NT2/D1 (cell line): ENCODE results near the gene CDC42EP3.

Source experiments
- DNase-seq: peaks from one replicate; pipeline ENCODE4 v3.0.0-alpha.2; 2011; ENCODE audit warnings: low read depth, low spot score
- H3K27me3 ChIP-seq: 2 replicates; pipeline ENCODE4 v1.6.0; 2011; ENCODE audit warnings: mild to moderate bottlenecking; ENCODE audit not compliant: insufficient read length, insufficient read depth
- H3K36me3 ChIP-seq: 2 replicates; pipeline ENCODE4 v1.6.1; 2011; ENCODE audit warnings: mild to moderate bottlenecking, low read length, mixed read lengths; ENCODE audit not compliant: insufficient read depth, insufficient read length
- H3K4me1 ChIP-seq: 2 replicates; pipeline ENCODE4 v1.5.1; 2011; ENCODE audit not compliant: insufficient read depth, insufficient read length
- H3K4me3 ChIP-seq: 2 replicates; pipeline ENCODE4 v1.5.1; 2011; ENCODE audit warnings: low read depth; ENCODE audit not compliant: insufficient read length
- H3K9ac ChIP-seq: 2 replicates; pipeline ENCODE4 v1.6.0; 2011; ENCODE audit warnings: low read depth; ENCODE audit not compliant: insufficient read length
- H3K9me3 ChIP-seq: 2 replicates; pipeline ENCODE4 v1.5.1; 2011; ENCODE audit warnings: mild to moderate bottlenecking, low read length; ENCODE audit not compliant: insufficient read depth
- SUZ12 ChIP-seq: IDR thresholded peaks from 2 replicates; pipeline ENCODE4 v1.6.1; 2011; ENCODE audit not compliant: insufficient read length, insufficient read depth; ENCODE audit errors: extremely low read depth
- YY1 ChIP-seq: IDR thresholded peaks from 2 replicates; pipeline ENCODE4 v1.6.1; 2011; ENCODE audit not compliant: insufficient read length, insufficient read depth
- ZNF274 ChIP-seq: IDR thresholded peaks from 2 replicates; pipeline ENCODE4 v1.6.1; 2011; ENCODE audit warnings: mild to moderate bottlenecking, low read depth, low read length

CDC42EP3 gene

GRCh38 chr2:37695336-37695735 lies 23.9 kb upstream of the CDC42EP3 start:
- Histone ChIP-seq H3K27me3 (no peaks in the 10 kb centered on the region), H3K4me3 (no peak overlapping the region), H3K4me1 (no peaks in the 10 kb centered on the region), H3K36me3 (no peaks in the 10 kb centered on the region), H3K9ac (no peak overlapping the region), H3K9me3 (no peaks in the 10 kb centered on the region)
- TF ChIP-seq ZNF274 (no peak), YY1 (no peak), SUZ12 (no peak)
- no peak for DNase-seq

- H3K9me3 ChIP-seq: no peaks in the 10 kb centered on the region
- H3K4me1 ChIP-seq: no peaks in the 10 kb centered on the region
- H3K4me3 ChIP-seq: no peak overlapping the region
- DNase-seq: no peak
- TF ChIP-seq SUZ12: no peak
- TF ChIP-seq YY1: no peak
- TF ChIP-seq ZNF274: no peak
- H3K9ac ChIP-seq: no peak overlapping the region
- H3K27me3 ChIP-seq: no peaks in the 10 kb centered on the region
- no peaks in the 10 kb centered on the region for H3K36me3 ChIP-seq
These were observed 21.3 kb upstream of the CDC42EP3 start for GRCh38 chr2:37692711-37693110.

GRCh38 chr2:37689751-37690150 lies 18.3 kb upstream of the CDC42EP3 start:
- no peak overlapping the region for H3K9ac ChIP-seq
- H3K4me1 ChIP-seq: no peaks in the 10 kb centered on the region
- no peak for DNase-seq
- no peaks in the 10 kb centered on the region for H3K9me3 ChIP-seq
- no peaks in the 10 kb centered on the region for H3K27me3 ChIP-seq
- H3K36me3 ChIP-seq: no peaks in the 10 kb centered on the region
- TF ChIP-seq YY1 (no peak), ZNF274 (no peak), SUZ12 (no peak)
- no peak overlapping the region for H3K4me3 ChIP-seq

- no peak for TF ChIP-seq ZNF274
- TF ChIP-seq SUZ12: no peak
- no peak for TF ChIP-seq YY1
- Histone ChIP-seq H3K4me3 (no peak overlapping the region), H3K4me1 (no peaks in the 10 kb centered on the region), H3K36me3 (no peaks in the 10 kb centered on the region), H3K9ac (no peak overlapping the region), H3K9me3 (no peaks in the 10 kb centered on the region), H3K27me3 (no peaks in the 10 kb centered on the region)
- DNase-seq: no peak
These were observed 17.5 kb upstream of the CDC42EP3 start for GRCh38 chr2:37688771-37689468.

GRCh38 chr2:37686792-37687526 lies 15.5 kb upstream of the CDC42EP3 start:
- no peak overlapping the region for H3K4me3 ChIP-seq
- H3K9me3 ChIP-seq: no peaks in the 10 kb centered on the region
- DNase-seq: no peak
- no peaks in the 10 kb centered on the region for H3K27me3 ChIP-seq
- H3K4me1 ChIP-seq: no peaks in the 10 kb centered on the region
- TF ChIP-seq YY1: no peak
- TF ChIP-seq SUZ12: no peak
- no peak for TF ChIP-seq ZNF274
- no peaks in the 10 kb centered on the region for H3K36me3 ChIP-seq
- H3K9ac ChIP-seq: no peak overlapping the region

GRCh38 chr2:37684809-37685208 lies 13.4 kb upstream of the CDC42EP3 start:
- Histone ChIP-seq H3K9ac (no peak overlapping the region), H3K4me1 (no peaks in the 10 kb centered on the region), H3K4me3 (no peak overlapping the region), H3K27me3 (no peaks in the 10 kb centered on the region), H3K36me3 (no peaks in the 10 kb centered on the region), H3K9me3 (peaks cover under 1% of the 10 kb centered on the region; the same call in 1 of the 2 replicates)
- TF ChIP-seq YY1 (no peak), ZNF274 (no peak), SUZ12 (no peak)
- no peak for DNase-seq
